A549 treated with Hydrocortisone at 1 μM for 4 hours (cell line): Measurements from ENCODE around the gene SYAP1. TPM values are rescaled to one million over a fixed set of nuclear protein-coding genes. Genes with fewer than 3 reads are reported as not detected.

Experiments
- total RNA-seq: library from RNA; stranded (reverse); fragments of 200-300 nt; extraction: Qiagen RNA extraction; gene quantifications from 5 replicates; pipeline ENCODE4 v1.2.3, GENCODE V29; 2022

Gene SYAP1, protein sequence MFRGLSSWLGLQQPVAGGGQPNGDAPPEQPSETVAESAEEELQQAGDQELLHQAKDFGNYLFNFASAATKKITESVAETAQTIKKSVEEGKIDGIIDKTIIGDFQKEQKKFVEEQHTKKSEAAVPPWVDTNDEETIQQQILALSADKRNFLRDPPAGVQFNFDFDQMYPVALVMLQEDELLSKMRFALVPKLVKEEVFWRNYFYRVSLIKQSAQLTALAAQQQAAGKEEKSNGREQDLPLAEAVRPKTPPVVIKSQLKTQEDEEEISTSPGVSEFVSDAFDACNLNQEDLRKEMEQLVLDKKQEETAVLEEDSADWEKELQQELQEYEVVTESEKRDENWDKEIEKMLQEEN
- total RNA-seq, result 20.0 to 23.4 TPM (median 22.2 TPM) in 5 replicates

GRCh38 chrX:16719334-16720084 lies at the start of gene SYAP1:
Gene SYAP1 (plus strand): TSS chrX:16719612. CDS start chrX:16719725, 113 bp downstream.

DNA sequence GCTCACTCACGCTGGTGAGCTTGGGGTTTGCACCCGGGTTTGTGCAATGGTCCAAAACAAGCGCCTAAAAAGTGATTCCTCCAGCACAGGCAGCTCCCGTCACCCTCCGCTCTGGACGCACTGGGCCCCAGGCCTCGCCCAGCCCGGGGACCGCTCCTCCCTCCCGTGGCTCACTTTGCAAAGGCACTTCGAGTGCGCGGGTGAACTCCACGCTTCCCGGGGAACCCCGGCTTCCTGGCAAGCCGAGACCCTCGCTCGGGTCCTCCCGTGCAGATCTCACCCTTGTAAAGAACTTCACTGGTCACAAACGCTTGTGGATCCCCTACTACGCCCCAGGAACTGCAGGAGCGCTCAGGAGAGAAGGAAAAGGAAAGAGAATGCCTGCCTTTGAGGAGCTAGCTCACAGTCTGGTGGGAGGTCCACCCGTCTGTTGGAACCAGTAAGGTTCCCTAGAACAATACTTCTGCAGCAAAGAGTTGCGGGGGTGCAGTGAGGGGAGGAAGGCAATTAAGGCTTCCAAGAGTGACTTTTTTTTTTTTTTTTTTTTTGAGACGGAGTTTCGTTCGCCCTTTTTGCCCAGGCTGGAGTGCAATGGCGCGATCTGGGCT lies 6.8 kb upstream of the SYAP1 start, which contains the start of gene CTPS2:
Gene CTPS2 (minus strand): TSS at position 122 of the 608 bp plus-strand sequence. CDS start 9,767 bp downstream, outside the sequence.

DNA sequence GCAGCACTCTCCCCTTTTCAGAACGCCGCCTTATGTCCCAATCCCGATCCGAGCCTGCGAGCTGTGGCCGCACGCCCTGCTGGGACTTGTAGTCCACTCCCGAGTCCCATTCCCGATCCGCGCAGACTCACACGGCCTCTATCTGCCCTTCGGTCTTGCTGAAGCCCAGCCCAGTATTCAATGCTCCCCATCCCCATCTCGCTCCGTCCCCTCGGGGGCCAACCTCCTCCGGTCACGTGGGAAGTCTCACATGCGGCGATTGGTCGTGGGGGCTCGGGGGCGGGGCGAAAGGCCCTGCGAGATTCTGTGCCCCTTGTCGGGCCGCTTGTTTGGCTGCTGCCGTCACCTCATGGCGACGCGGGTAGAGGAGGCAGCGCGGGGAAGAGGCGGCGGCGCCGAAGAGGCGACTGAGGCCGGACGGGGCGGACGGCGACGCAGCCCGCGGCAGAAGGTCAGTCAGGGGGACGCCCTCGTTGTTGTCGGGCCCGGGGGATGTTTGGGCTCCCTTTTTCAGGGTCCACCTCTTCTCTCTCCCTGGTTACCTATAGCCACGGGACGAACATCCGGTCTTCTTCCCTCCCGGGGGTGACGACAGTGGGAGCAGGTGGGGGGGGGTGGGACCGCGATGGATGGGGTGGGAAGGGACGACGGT lies 66.9 kb downstream of the SYAP1 start, which contains the start of gene TXLNG:
Gene TXLNG (plus strand): TSS at position 328 of the 652 bp plus-strand sequence. CDS start 22 bp downstream, at position 350.

Other genes starting within 250 kb of the SYAP1 start
- not detected in 5 replicates for gene S100G, start 69.5 kb upstream of the SYAP1 start, total RNA-seq
- gene CTPS2, start 6.9 kb upstream of the SYAP1 start, total RNA-seq, result 8.4 to 13.2 TPM (median 10.2 TPM) in 5 replicates
- 12.7 to 18.5 TPM (median 14.1 TPM) in 5 replicates for gene TXLNG, start 66.9 kb downstream of the SYAP1 start, total RNA-seq
- gene RBBP7, start 150.8 kb downstream of the SYAP1 start, total RNA-seq, result 157 to 180 TPM (median 166 TPM) in 5 replicates
- gene REPS2, start 227.0 kb downstream of the SYAP1 start, total RNA-seq, result 0.93 to 1.7 TPM (median 1.4 TPM) in 5 replicates